CD14-positive monocyte (primary cell): ENCODE results near the gene PIP4K2C. TPM values are rescaled to one million over a fixed set of nuclear protein-coding genes. Genes with fewer than 3 reads are reported as not detected.

Source experiments
- DNase-seq, 3 donors: peaks; one replicate each; pipeline ENCODE4 v3.0.0-alpha.2; 2011 to 2022
- H2AFZ ChIP-seq: 2 replicates; pipeline ENCODE4 v1.6.0; 2012; ENCODE audit warnings: mild to moderate bottlenecking, low read depth, low read length, inconsistent platforms; ENCODE audit not compliant: insufficient read depth, poor library complexity, severe bottlenecking
- H3K27ac ChIP-seq, 2 donors: 1 replicate in 1 of 2; 2 replicates in 1 of 2; pipeline ENCODE4 v1.5.1; 2012 to 2013; ENCODE audit warnings: low read length in 2 of 2, control low read depth in 1 of 2, inconsistent platforms in 1 of 2, low read depth in 1 of 2, mild to moderate bottlenecking in 1 of 2
- H3K27me3 ChIP-seq, 2 donors: one replicate each; pipeline versions ENCODE4 v1.6.0 to v1.6.1; 2011 to 2013; ENCODE audit warnings: low read length in 2 of 2; ENCODE audit not compliant: control insufficient read depth in 2 of 2, insufficient read depth in 2 of 2
- H3K36me3 ChIP-seq, 2 donors: replicated peaks in 1 of 2; 1 replicate in 1 of 2; 2 replicates in 1 of 2; pipeline versions ENCODE4 v1.5.1 to v1.6.1; 2012 to 2013; ENCODE audit warnings: low read length in 2 of 2, control low read depth in 1 of 2, inconsistent platforms in 1 of 2, mild to moderate bottlenecking in 1 of 2; ENCODE audit not compliant: insufficient read depth in 2 of 2, control insufficient read depth in 1 of 2
- H3K4me1 ChIP-seq, 2 donors: 1 replicate in 1 of 2; 2 replicates in 1 of 2; pipeline versions ENCODE4 v1.5.1 to v1.6.1; 2012 to 2013; ENCODE audit warnings: low read length in 2 of 2, control low read depth in 1 of 2, inconsistent platforms in 1 of 2, mild to moderate bottlenecking in 1 of 2, moderate library complexity in 1 of 2; ENCODE audit not compliant: insufficient read depth in 2 of 2, control insufficient read depth in 1 of 2
- H3K4me2 ChIP-seq: replicated peaks from 2 replicates; pipeline ENCODE3; 2012; ENCODE audit warnings: low read length, moderate library complexity, mild to moderate bottlenecking; ENCODE audit not compliant: poor library complexity, severe bottlenecking; ENCODE audit errors: extremely low read depth
- H3K4me3 ChIP-seq, 3 experiments: fragments of 200-600 bp in 1 of 3; sonication (generic) in 1 of 3; replicated peaks in 1 of 3; 1 replicate in 2 of 3; 2 replicates in 1 of 3; pipeline ENCODE4 v1.5.1; 2011 to 2013; ENCODE audit warnings: low read length in 3 of 3, mild to moderate bottlenecking in 3 of 3, control low read depth in 2 of 3, low read depth in 2 of 3, inconsistent platforms in 1 of 3, moderate library complexity in 1 of 3
- H3K79me2 ChIP-seq: 2 replicates; pipeline ENCODE4 v1.6.0; 2012; ENCODE audit warnings: mild to moderate bottlenecking, control low read depth, inconsistent platforms, low read length, moderate library complexity; ENCODE audit not compliant: insufficient read depth
- H3K9ac ChIP-seq: 2 replicates; pipeline ENCODE4 v1.6.0; 2017; ENCODE audit warnings: low read length, mild to moderate bottlenecking; ENCODE audit not compliant: insufficient read depth, poor library complexity, severe bottlenecking
- H3K9me3 ChIP-seq, 2 donors: replicated peaks in 1 of 2; 1 replicate in 1 of 2; 2 replicates in 1 of 2; pipeline versions ENCODE4 v1.5.1 to v1.6.1; 2012 to 2013; ENCODE audit warnings: low read length in 2 of 2, control low read depth in 1 of 2; ENCODE audit not compliant: control insufficient read depth in 1 of 2, insufficient read depth in 1 of 2
- H4K20me1 ChIP-seq: 2 replicates; pipeline ENCODE4 v1.6.0; 2012; ENCODE audit warnings: mild to moderate bottlenecking, low read length, control low read depth, moderate library complexity; ENCODE audit not compliant: insufficient read depth
- H3K27ac Mint-ChIP-seq, 7 donors: one replicate each; pipeline ENCODE4 v1.8.0; 2020; ENCODE audit warnings: mild to moderate bottlenecking in 7 of 7, mixed read lengths in 7 of 7, moderate library complexity in 6 of 7, inconsistent platforms in 2 of 7
- H3K27me3 Mint-ChIP-seq, 3 donors: one replicate each; pipeline ENCODE4 v1.8.0; 2021 to 2022; ENCODE audit warnings: low read depth in 3 of 3, mild to moderate bottlenecking in 3 of 3, mixed read lengths in 3 of 3, moderate library complexity in 3 of 3, inconsistent platforms in 1 of 3
- H3K36me3 Mint-ChIP-seq, 2 donors: one replicate each; pipeline ENCODE4 v1.8.0; 2020; ENCODE audit warnings: mixed read lengths in 2 of 2, inconsistent platforms in 1 of 2, mild to moderate bottlenecking in 1 of 2
- H3K4me1 Mint-ChIP-seq: one replicate; pipeline ENCODE4 v1.8.0; 2020; ENCODE audit warnings: mild to moderate bottlenecking, mixed read lengths
- H3K4me3 Mint-ChIP-seq, 2 donors: one replicate each; pipeline ENCODE4 v1.8.0; 2020; ENCODE audit warnings: mild to moderate bottlenecking in 2 of 2, mixed read lengths in 2 of 2, moderate library complexity in 1 of 2
- H3K9me3 Mint-ChIP-seq, 7 donors: one replicate each; pipeline ENCODE4 v1.8.0; 2020 to 2022; ENCODE audit warnings: mixed read lengths in 7 of 7, mild to moderate bottlenecking in 6 of 7, moderate library complexity in 6 of 7, inconsistent platforms in 2 of 7
- WGBS: methylation state at CpG from one replicate; pipeline ENCODE4 v1.1.5; 2013; ENCODE audit warnings: missing lambda C conversion rate; ENCODE audit not compliant: insufficient coverage; 5-methylcytosine and 5-hydroxymethylcytosine counted together
- intact Hi-C, 2 donors: fragments of 100-400 bp; cut with micrococcal nuclease; formaldehyde crosslinking; loops; one replicate each; pipeline versions ENCODE4 v1.15.0 to v1.15.1; 2023
- polyA plus RNA-seq, 3 donors: library from polyadenylated mRNA; depleted of rRNA in 1 of 3; unstranded in 2 of 3; stranded (reverse) in 1 of 3; fragments of 300-500 nt in 2 of 3; fragments of >200 nt in 1 of 3; fragmentation: Illumina TruSeq in 2 of 3; gene quantifications; 1 replicate in 2 of 3; 2 replicates in 1 of 3; pipeline ENCODE4 v1.2.3, GENCODE V29; 2012 to 2021
- TF ChIP-seq, protein P1 (sequence below): fragments of 200-600 bp; IDR thresholded peaks from one replicate; pipeline ENCODE4 v1.8.0; 2022; ENCODE audit warnings: antibody characterized with exemption, mild to moderate bottlenecking

Gene PIP4K2C
- polyA plus RNA-seq, 3 donors: 12.3 to 18.6 (median 16.9) TPM

DNA sequence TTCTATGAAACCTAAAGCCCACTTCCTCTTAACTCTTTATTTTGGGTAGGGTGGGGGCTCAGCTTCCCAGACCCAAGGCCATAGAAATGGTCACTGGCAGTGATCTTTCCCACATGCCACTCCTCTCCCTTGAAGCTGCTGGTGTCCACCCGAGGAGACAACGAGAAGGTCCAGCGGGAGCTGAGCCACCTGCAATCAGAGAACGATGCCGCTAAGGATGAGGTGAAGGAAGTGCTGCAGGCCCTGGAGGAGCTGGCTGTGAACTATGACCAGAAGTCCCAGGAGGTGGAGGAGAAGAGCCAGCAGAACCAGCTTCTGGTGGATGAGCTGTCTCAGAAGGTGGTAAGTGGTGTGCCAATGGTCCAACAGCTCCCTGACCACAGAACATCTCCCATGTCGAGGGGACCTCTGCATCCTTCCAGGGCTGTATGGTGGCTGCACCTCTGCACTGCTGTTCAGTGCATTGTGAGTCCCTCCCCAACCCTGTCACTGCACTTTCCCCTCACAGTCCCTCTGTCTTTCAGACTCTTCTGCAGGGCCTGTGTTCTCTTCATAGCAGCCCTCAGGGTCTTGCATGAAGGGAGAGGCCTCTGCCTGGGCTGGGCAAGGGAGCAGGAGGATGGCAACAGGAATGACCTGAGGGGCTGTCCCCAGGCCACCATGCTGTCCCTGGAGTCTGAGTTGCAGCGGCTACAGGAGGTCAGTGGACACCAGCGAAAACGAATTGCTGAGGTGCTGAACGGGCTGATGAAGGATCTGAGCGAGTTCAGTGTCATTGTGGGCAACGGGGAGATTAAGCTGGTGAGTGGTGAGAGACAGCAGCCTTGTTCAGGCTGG is 18.8 kb upstream of the PIP4K2C start:
- WGBS: 98% methylated on average over 8 of the region's 12 CpGs
- Histone ChIP-seq H2AFZ (no peak overlapping the region), H3K4me1 (no peaks in the 10 kb centered on the region), H3K79me2 (no peaks in the 10 kb centered on the region), H3K27me3 (no peaks in the 10 kb centered on the region), H3K4me3 (no peak overlapping the region), H3K36me3 (no peaks in the 10 kb centered on the region), H3K4me2 (no peak overlapping the region), H3K9me3 (no peaks in the 10 kb centered on the region), H3K9ac (no peak overlapping the region), H3K27ac (no peak overlapping the region), H4K20me1 (no peaks in the 10 kb centered on the region)
- H3K9me3 Mint-ChIP-seq: no peaks in the 10 kb centered on the region
- peaks cover 6 to 15% (median 14%) of the 10 kb centered on the region in 3 donors for H3K27me3 Mint-ChIP-seq
- no peak overlapping the region for H3K4me3 Mint-ChIP-seq
- intact Hi-C loops: no loop called here
- no peak overlapping the region for H3K27ac Mint-ChIP-seq
- H3K4me1 Mint-ChIP-seq: no peaks in the 10 kb centered on the region
- DNase-seq: no peak
- no peaks in the 10 kb centered on the region for H3K36me3 Mint-ChIP-seq
- TF ChIP-seq, protein P1, sequence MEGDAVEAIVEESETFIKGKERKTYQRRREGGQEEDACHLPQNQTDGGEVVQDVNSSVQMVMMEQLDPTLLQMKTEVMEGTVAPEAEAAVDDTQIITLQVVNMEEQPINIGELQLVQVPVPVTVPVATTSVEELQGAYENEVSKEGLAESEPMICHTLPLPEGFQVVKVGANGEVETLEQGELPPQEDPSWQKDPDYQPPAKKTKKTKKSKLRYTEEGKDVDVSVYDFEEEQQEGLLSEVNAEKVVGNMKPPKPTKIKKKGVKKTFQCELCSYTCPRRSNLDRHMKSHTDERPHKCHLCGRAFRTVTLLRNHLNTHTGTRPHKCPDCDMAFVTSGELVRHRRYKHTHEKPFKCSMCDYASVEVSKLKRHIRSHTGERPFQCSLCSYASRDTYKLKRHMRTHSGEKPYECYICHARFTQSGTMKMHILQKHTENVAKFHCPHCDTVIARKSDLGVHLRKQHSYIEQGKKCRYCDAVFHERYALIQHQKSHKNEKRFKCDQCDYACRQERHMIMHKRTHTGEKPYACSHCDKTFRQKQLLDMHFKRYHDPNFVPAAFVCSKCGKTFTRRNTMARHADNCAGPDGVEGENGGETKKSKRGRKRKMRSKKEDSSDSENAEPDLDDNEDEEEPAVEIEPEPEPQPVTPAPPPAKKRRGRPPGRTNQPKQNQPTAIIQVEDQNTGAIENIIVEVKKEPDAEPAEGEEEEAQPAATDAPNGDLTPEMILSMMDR: no peak

DNA sequence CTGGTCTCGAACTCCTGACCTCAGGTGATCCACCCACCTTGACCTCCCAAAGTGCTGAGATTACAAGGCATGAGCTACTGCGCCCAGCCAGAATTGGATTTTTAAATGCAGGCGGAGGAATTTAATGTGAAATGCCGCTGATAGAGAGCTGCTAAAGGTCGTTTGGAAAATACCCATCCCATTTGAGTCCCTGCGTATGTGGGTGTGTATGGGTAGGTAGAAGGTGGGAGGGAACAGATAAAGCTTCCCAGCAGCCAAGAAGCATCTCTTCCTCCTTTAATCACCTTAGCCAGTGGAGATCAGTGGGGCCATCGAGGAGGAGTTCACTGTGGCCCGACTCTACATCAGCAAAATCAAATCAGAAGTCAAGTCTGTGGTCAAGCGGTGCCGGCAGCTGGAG is 16.2 kb upstream of the PIP4K2C start:
- Mint-ChIP-seq H3K36me3 (no peaks in the 10 kb centered on the region), H3K27ac (no peak overlapping the region), H3K4me3 (no peak overlapping the region), H3K4me1 (no peaks in the 10 kb centered on the region), H3K9me3 (no peaks in the 10 kb centered on the region), H3K27me3 (peaks cover 4 to 17% (median 16%) of the 10 kb centered on the region in 3 donors)
- no peaks in the 10 kb centered on the region for H3K36me3 ChIP-seq
- intact Hi-C loops: no loop called here
- no peak overlapping the region for H3K9ac ChIP-seq
- no peaks in the 10 kb centered on the region for H3K79me2 ChIP-seq
- 96% methylated on average over 5 of the region's 10 CpGs for WGBS
- no peaks in the 10 kb centered on the region for H3K9me3 ChIP-seq
- H3K4me2 ChIP-seq: no peak overlapping the region
- no peaks in the 10 kb centered on the region for H3K4me1 ChIP-seq
- no peaks in the 10 kb centered on the region for H3K27me3 ChIP-seq
- no peak overlapping the region for H3K27ac ChIP-seq
- H4K20me1 ChIP-seq: no peaks in the 10 kb centered on the region
- no peak overlapping the region for H2AFZ ChIP-seq
- no peak overlapping the region for H3K4me3 ChIP-seq
- no peak for DNase-seq
- TF ChIP-seq, protein P1: no peak
